Stomach smooth muscle (tissue), 2 donors: ENCODE data around the gene NEDD4.

Experiments
- H3K27ac ChIP-seq: one replicate; pipeline ENCODE4 v1.7.0; 2013; ENCODE audit warnings: mild to moderate bottlenecking, low read length, inconsistent platforms
- H3K27me3 ChIP-seq, 2 donors: one replicate each; pipeline ENCODE4 v1.7.0; 2013; ENCODE audit warnings: low read length in 2 of 2; ENCODE audit not compliant: insufficient read depth in 2 of 2, control insufficient read depth in 1 of 2
- H3K36me3 ChIP-seq, 2 donors: one replicate each; pipeline ENCODE4 v1.7.0; 2013; ENCODE audit warnings: low read length in 2 of 2; ENCODE audit not compliant: control insufficient read depth in 2 of 2, insufficient read depth in 2 of 2
- H3K4me1 ChIP-seq: one replicate; pipeline ENCODE4 v1.7.0; 2013; ENCODE audit warnings: low read length; ENCODE audit not compliant: control insufficient read depth, insufficient read depth
- H3K4me3 ChIP-seq, 2 donors: one replicate each; pipeline ENCODE4 v1.7.0; 2013; ENCODE audit warnings: low read length in 2 of 2
- H3K9ac ChIP-seq, 2 donors: one replicate each; pipeline ENCODE4 v1.7.0; 2013; ENCODE audit warnings: low read length in 2 of 2, mild to moderate bottlenecking in 1 of 2
- H3K9me3 ChIP-seq, 2 donors: one replicate each; pipeline ENCODE4 v1.7.0; 2013; ENCODE audit warnings: low read length in 2 of 2; ENCODE audit not compliant: control insufficient read depth in 2 of 2
- donor health status: healthy.
- donor health status: Pancreatic carcinoma.

NEDD4 gene

DNA sequence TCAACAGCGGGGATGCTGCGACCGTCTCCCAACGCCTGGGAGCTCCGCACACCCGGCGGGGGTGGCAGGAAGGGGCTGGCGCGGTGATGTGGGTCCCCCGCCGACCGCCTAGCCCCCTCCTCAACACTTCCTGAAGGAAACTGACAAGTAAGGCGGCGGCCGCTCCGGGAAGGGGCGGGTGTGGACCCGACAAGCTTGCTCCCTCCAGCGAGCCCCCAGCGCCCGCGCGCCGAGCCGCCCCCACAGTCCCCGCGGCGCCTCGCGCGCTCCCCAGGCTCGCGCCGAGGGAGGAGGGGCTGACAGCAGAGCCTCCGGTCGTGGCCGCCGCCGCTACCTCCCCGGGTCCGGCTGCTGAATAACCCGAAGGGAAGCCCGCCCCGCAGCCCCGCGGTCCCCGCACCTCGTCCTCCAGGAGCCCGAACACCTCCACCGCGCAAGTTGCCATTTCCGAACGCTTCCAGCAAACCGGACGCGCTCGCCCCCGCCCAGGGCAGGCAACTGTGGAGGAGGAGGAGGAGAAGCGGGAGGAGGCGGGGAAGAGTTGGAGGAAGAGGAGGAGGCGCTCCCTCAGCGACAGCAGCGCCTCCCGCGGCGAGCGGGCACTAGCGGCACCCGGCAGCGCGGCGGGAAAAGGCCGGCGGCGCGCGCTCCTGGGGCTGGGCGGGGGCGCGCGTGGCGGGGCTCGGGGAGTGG is at the start of gene NEDD4:
Gene NEDD4, minus strand, starts transcription at position 502 of the 693 bp plus-strand sequence. Its CDS starts 57 bp downstream, at position 445.
- Histone ChIP-seq H3K36me3 (no peaks in the 10 kb centered on the region), H3K9ac (peak within 1 kb of the TSS; percentile 86 to 89), H3K4me3 (peak within 1 kb of the TSS; percentile 81 to 83), H3K9me3 (no peaks in the 10 kb centered on the region), H3K27ac (peak within 1 kb of the TSS; percentile 77), H3K4me1 (peaks cover 2% of the 10 kb centered on the region), H3K27me3 (no peaks in the 10 kb centered on the region)

DNA sequence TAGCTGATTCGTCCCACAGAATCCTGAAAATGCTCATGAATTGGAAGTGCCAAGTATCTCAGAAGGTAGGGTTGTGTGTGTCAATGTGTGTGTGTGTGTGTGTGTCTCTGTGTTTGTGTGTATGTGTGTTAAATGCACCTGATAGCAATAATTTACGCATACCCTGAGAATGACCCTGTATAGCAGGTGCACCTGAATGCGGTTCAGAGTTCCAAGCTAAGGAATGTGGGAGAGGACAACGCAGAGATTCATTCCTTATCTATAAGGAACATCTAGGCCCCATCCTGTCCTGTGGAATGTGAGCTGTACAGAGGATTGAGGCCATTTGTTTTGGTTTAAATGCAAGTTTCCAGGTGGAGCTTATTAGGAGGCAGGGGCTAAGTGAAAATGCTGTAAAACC is 49.1 kb upstream of the NEDD4 start:
- Histone ChIP-seq H3K27ac (no peak overlapping the region), H3K4me1 (no peaks in the 10 kb centered on the region), H3K36me3 (no peaks in the 10 kb centered on the region), H3K9me3 (no peaks in the 10 kb centered on the region), H3K27me3 (no peaks in the 10 kb centered on the region), H3K4me3 (no peak overlapping the region), H3K9ac (no peak overlapping the region)

DNA sequence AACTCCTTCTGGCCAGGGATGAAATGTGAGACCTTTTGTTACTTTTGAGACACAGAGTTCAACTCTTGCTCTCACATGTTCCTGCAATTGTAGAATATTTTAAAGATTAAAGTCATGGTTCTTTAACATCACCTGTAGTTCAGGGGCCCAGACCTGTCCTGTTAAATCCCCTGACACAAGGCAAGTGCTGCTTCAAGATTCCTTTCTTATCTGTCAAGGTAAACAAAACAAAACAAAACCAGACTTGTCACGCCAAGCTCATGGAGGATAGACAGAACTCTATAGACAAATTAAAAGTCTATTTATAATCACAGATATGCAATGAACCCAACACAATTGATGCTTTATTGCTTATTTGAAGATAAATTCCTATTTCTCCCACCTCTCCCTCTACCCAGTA is 48.6 kb upstream of the NEDD4 start:
- H3K9me3 ChIP-seq = no peaks in the 10 kb centered on the region
- H3K4me1 ChIP-seq = no peaks in the 10 kb centered on the region
- no peak overlapping the region for H3K4me3 ChIP-seq
- H3K9ac ChIP-seq = no peak overlapping the region
- H3K36me3 ChIP-seq = no peaks in the 10 kb centered on the region
- H3K27me3 ChIP-seq = no peaks in the 10 kb centered on the region
- H3K27ac ChIP-seq = no peak overlapping the region

DNA sequence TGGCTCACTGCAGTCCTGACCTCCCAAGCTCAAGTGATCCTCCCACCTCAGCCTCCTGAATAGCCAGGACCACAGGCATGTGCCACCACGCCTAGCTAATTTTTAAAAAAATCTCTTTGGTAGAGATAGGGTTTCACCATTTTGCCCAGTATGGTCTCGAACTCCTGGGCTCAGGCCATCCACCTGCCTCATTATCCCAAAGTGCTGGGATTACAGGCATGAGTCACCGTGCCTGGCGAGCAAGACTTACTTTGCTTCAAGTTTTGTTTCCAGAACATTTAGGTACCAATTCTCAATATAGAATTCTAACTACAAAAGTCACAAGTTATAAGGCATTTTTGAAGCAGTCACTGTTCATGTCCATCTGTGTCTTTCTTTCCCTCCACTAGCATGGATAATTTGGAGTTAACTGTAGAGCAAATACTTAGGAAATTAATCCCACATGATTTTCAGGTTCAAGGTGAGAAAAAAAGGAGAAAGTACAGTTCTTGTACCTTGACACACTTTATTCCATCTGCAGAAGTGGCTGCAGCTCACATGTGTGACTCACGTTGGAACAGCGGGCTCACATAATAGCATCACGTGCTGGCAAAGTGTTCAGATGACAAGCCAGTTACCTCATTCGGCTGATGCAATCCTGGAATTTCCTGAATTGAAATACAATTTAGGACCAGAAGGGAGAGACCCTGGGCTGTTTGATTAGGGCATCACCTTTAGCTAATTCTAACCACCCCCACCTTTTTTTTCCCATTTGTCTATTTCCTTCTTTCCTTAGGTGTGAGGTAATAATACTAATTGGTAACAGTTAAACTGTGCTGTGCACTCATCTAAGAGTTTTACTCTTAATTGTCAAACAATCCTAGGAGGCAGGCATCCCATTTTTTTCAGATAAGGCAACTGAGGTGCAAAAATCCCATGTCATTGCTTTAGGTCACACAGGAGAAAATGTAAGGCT is 46.9 kb upstream of the NEDD4 start:
- H3K9ac ChIP-seq = no peak overlapping the region
- no peak overlapping the region for H3K4me3 ChIP-seq
- no peak overlapping the region for H3K27ac ChIP-seq
- no peaks in the 10 kb centered on the region for H3K36me3 ChIP-seq
- H3K4me1 ChIP-seq = no peaks in the 10 kb centered on the region
- H3K9me3 ChIP-seq = no peaks in the 10 kb centered on the region
- no peaks in the 10 kb centered on the region for H3K27me3 ChIP-seq

DNA sequence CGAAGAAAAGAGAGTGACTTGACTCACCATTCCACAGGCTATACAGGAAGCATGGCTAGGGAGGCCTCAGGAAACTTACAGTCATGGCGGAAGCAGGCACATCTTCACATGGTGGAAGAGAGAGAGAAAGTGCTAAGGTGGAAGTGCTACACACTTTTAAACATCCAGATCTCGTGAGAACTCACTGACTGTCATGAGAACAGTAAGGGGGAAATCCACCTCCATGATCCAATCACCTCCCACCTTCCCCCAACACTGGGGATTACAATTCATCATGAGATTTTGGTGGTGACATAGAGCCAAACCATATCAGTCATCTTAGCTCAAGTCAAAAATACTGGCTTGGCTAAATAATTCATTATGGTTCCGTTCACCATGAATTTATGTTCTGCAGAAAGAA is 45.3 kb upstream of the NEDD4 start:
- Histone ChIP-seq H3K27me3 (no peaks in the 10 kb centered on the region), H3K9ac (no peak overlapping the region), H3K27ac (no peak overlapping the region), H3K4me3 (no peak overlapping the region), H3K9me3 (no peaks in the 10 kb centered on the region), H3K36me3 (no peaks in the 10 kb centered on the region), H3K4me1 (no peaks in the 10 kb centered on the region)

DNA sequence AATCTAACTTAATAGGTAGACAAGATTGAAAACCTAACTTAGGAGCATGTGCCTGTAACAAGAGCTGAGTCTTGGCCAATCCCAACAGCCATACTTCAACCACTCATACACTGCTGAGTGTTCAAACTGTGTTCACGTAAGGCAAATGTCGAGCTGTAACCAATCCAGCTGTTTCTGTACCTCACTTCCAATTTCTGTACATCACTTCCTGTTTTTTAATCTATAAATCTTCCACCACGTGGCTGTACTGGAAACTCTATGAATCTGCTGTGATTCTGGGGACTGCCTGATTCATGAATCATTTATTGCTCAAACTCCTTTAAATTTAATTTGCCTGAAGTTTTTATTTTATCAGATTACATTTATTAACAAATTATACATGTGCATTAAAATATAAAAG is 44.6 kb upstream of the NEDD4 start:
- Histone ChIP-seq H3K36me3 (no peaks in the 10 kb centered on the region), H3K9ac (no peak overlapping the region), H3K27me3 (no peaks in the 10 kb centered on the region), H3K27ac (no peak overlapping the region), H3K4me1 (no peaks in the 10 kb centered on the region), H3K9me3 (no peaks in the 10 kb centered on the region), H3K4me3 (no peak overlapping the region)

DNA sequence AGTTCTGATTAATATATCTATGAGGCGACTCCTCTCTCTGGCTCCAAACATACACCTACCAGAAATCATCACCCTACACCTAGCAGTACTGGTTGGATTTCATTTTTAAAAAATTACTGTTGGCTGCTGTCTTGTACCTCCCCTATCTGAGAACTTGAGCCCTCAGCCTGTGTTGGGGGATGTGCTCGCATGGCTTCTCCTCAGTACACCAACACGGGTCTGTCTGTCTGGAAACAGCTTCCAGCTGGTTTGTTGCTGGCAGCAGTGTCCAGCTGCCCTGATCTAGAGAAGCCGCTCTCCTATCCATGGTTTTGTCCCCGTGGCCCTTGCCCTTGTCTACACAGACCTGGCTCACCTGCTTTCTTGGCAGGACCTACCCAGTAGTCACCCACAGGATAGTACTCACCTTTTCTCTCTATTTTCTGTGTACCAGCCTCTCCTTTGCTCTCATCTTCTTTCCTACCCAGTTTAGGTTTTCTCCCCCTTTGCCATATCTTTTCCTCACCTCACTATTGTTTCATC is 43.2 kb upstream of the NEDD4 start:
- Histone ChIP-seq H3K9ac (no peak overlapping the region), H3K27ac (no peak overlapping the region), H3K4me1 (no peaks in the 10 kb centered on the region), H3K27me3 (no peaks in the 10 kb centered on the region), H3K36me3 (no peaks in the 10 kb centered on the region), H3K4me3 (no peak overlapping the region), H3K9me3 (no peaks in the 10 kb centered on the region)

DNA sequence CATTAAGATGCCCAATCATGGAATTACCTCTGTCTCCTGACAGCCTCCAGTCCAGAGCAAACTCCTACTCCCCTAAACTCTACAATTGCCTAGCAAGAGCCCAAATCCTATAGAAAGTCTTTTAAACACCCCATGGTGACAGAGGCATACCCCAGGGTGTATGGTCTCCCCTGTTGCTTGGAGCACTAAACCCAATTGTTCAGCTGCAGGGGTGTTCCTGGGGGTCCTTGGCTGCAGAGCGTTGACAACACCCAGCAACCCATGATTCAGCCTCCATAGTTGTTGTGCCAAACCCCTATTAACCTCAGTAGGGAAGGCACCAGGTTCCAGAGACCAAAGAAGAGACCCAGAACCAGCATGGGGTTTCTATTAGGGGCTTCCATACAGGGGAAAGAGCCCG is 41.8 kb upstream of the NEDD4 start:
- no peaks in the 10 kb centered on the region for H3K36me3 ChIP-seq
- H3K4me1 ChIP-seq = no peaks in the 10 kb centered on the region
- H3K27me3 ChIP-seq = no peaks in the 10 kb centered on the region
- no peak overlapping the region for H3K4me3 ChIP-seq
- no peaks in the 10 kb centered on the region for H3K9me3 ChIP-seq
- H3K9ac ChIP-seq = no peak overlapping the region
- no peak overlapping the region for H3K27ac ChIP-seq

DNA sequence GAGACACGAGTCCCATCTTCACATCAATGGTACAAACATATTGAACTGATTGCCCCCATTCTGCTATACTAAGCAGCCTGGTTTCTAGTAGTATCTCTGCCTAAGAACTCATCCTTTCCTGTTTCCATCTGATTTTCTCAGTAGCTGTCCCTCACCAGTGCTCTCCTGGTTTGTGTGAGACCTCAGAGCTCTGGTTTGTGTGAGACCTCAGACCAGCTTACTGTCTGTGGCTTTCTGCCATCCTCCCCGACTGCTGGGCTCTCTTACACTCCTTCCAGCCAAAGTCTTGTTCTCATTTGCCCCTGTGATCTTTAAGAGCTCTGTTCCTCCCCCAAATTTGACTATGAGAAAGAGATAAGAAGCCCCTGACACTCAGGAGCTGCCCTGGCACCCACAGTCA is 41.1 kb upstream of the NEDD4 start:
- Histone ChIP-seq H3K4me3 (no peak overlapping the region), H3K36me3 (no peaks in the 10 kb centered on the region), H3K27me3 (no peaks in the 10 kb centered on the region)

DNA sequence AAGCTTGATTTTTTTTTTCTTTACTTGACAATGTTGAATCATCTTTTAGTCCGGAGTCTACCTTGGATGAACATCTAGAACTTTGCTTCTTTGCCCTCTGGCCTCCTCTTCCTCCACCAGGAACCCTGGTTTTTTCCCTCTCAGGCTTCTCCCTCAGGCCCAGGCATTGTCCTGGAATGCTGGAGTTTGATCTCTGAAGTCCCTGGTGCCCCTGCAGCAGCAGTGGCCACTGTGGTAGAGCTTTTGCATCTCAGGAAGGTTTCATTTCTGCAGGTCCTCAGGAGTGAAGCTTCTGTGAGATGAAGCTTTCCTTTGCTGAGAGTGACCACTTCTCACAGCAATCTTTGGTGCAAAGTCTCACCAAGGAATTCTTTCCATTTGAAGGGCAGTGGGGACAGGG is 39.0 kb upstream of the NEDD4 start:
- Histone ChIP-seq H3K27ac (no peak overlapping the region), H3K36me3 (no peaks in the 10 kb centered on the region), H3K4me1 (no peaks in the 10 kb centered on the region), H3K9me3 (no peaks in the 10 kb centered on the region), H3K9ac (no peak overlapping the region), H3K27me3 (no peaks in the 10 kb centered on the region), H3K4me3 (no peak overlapping the region)

More for the DNA sequence above, 41.1 kb upstream of the NEDD4 start:
- Histone ChIP-seq H3K9ac (no peak overlapping the region), H3K27ac (no peak overlapping the region), H3K4me1 (no peaks in the 10 kb centered on the region), H3K9me3 (no peaks in the 10 kb centered on the region)
